HepG2 (cell line): Measurements from ENCODE around the gene TAC3. TPM values are rescaled to one million over a fixed set of nuclear protein-coding genes. Genes with fewer than 3 reads are reported as not detected.

ENCODE experiments used
- ATAC-seq: fragments of 200-7000 bp; cut with Tn5 transposase; 3 replicates; pipeline ENCODE4 v1.9.1; 2020; ENCODE audit warnings: mild to moderate bottlenecking, moderate library complexity
- BruUV-seq: library from RNA; stranded (reverse); fragments of 400-500 nt; replicated peaks from 2 replicates; lab custom pipeline; 2021; lab: Mats Ljungman, UMichigan
- CTCF ChIA-PET: fragments of 300-600 bp; formaldehyde crosslinking; extraction: SDS; loops from one replicate; lab custom pipeline; 2021; ENCODE audit warnings: low total read pairs, inconsistent platforms, low intra/inter-chr PET ratio; lab: Yijun Ruan, JAX
- POLR2A ChIA-PET: fragments of 350-600 bp; sonication (Branson Sonifier 250); formaldehyde crosslinking; loops from one replicate; lab custom pipeline; 2020; ENCODE audit warnings: antibody characterized with exemption, inconsistent platforms; lab: Yijun Ruan, JAX
- DNase-seq: peaks from one replicate; pipeline ENCODE4 v3.0.0-alpha.2; 2015; ENCODE audit warnings: low spot score
- FAIRE-seq: peaks from 3 replicates; lab custom pipeline; 2011; peaks lifted over from hg19 to GRCh38; lab: Jason Lieb, UNC
- H2AFZ ChIP-seq: one replicate; pipeline ENCODE4 v1.6.1; 2011; ENCODE audit warnings: low read length, inconsistent platforms
- H3K27ac ChIP-seq: fragments of 300-600 bp; 3 replicates; pipeline ENCODE4 v1.8.0; 2011; ENCODE audit warnings: mixed run types, mild to moderate bottlenecking, mixed read lengths, low read length, inconsistent platforms; ENCODE audit not compliant: insufficient read depth; ENCODE audit errors: extremely low read length
- H3K27me3 ChIP-seq, 2 experiments: fragments of 200-600 bp in 1 of 2; 2 replicates in 1 of 2; 3 replicates in 1 of 2; pipeline versions ENCODE4 v1.6.0 to v1.8.0; 2011; ENCODE audit warnings: low read length in 2 of 2, mild to moderate bottlenecking in 2 of 2, moderate library complexity in 2 of 2, inconsistent platforms in 1 of 2; ENCODE audit not compliant: insufficient read depth in 2 of 2, control insufficient read depth in 1 of 2
- H3K36me3 ChIP-seq, 2 experiments: fragments of 200-600 bp in 1 of 2; replicated peaks in 1 of 2; 2 replicates in 1 of 2; 3 replicates in 1 of 2; pipeline versions ENCODE4 v1.5.1 to v1.8.0; 2011; ENCODE audit warnings: low read length in 2 of 2, inconsistent platforms in 1 of 2; ENCODE audit not compliant: insufficient read depth in 2 of 2, control insufficient read depth in 1 of 2
- H3K4me1 ChIP-seq: 2 replicates; pipeline ENCODE4 v1.5.1; 2012; ENCODE audit warnings: low read length, inconsistent platforms; ENCODE audit not compliant: insufficient read depth
- H3K4me2 ChIP-seq: 2 replicates; pipeline ENCODE4 v1.6.0; 2011; ENCODE audit warnings: low read depth, low read length, inconsistent platforms
- H3K4me3 ChIP-seq, 3 experiments: fragments of 200-600 bp in 1 of 3; sonication (generic), shearing (Covaris generic) in 1 of 3; replicated peaks in 1 of 3; 2 replicates each; pipeline ENCODE4 v1.5.1; 2011 to 2016; ENCODE audit warnings: low read length in 3 of 3, inconsistent platforms in 2 of 3, low read depth in 2 of 3, mild to moderate bottlenecking in 2 of 3, control low read depth in 1 of 3, mixed read lengths in 1 of 3; ENCODE audit not compliant: insufficient read depth in 1 of 3
- H3K79me2 ChIP-seq: one replicate; pipeline ENCODE4 v1.6.1; 2011; ENCODE audit warnings: low read length, inconsistent platforms; ENCODE audit not compliant: insufficient read depth
- H3K9ac ChIP-seq: 2 replicates; pipeline ENCODE4 v1.6.0; 2011; ENCODE audit warnings: mild to moderate bottlenecking, low read depth, low read length, inconsistent platforms; ENCODE audit not compliant: insufficient read depth
- H3K9me3 ChIP-seq: 2 replicates; pipeline ENCODE4 v1.5.1; 2012; ENCODE audit warnings: mild to moderate bottlenecking, low read length
- H4K20me1 ChIP-seq: 2 replicates; pipeline ENCODE4 v1.6.0; 2011; ENCODE audit warnings: inconsistent platforms, mild to moderate bottlenecking, low read length, moderate library complexity; ENCODE audit not compliant: insufficient read depth
- HDAC1 ChIP-seq: sonication (generic); formaldehyde crosslinking; IDR thresholded peaks from 2 replicates; pipeline ENCODE4 v1.5.1; 2020; ENCODE audit warnings: mild to moderate bottlenecking, missing genetic modification reagents
- KLF6 ChIP-seq: IDR thresholded peaks from 2 replicates; pipeline ENCODE4 v1.8.0; 2016; ENCODE audit warnings: missing biosample characterization, missing genetic modification reagents
- MEIS2 ChIP-seq: sonication (generic); formaldehyde crosslinking; IDR thresholded peaks from 2 replicates; pipeline ENCODE4 v1.9.0; 2021; ENCODE audit warnings: mild to moderate bottlenecking, missing genetic modification reagents
- NKX3-1 ChIP-seq: sonication (generic); formaldehyde crosslinking; IDR thresholded peaks from 2 replicates; pipeline ENCODE4 v1.5.0; 2020; ENCODE audit warnings: missing genetic modification reagents
- NR1H2 ChIP-seq: sonication (generic); formaldehyde crosslinking; IDR thresholded peaks from 2 replicates; pipeline ENCODE4 v1.8.1; 2022; ENCODE audit warnings: low read depth, missing genetic modification reagents, borderline replicate concordance
- ZNF124 ChIP-seq: sonication (generic); formaldehyde crosslinking; IDR thresholded peaks from 2 replicates; pipeline ENCODE4 v1.4.0; 2020; ENCODE audit warnings: missing genetic modification reagents
- ZNF354B ChIP-seq: sonication (generic); formaldehyde crosslinking; IDR thresholded peaks from 2 replicates; pipeline ENCODE4 v1.8.0; 2022; ENCODE audit warnings: mild to moderate bottlenecking, missing genetic modification reagents
- ZNF382 ChIP-seq: sonication (generic); formaldehyde crosslinking; IDR thresholded peaks from 2 replicates; pipeline ENCODE4 v1.5.0; 2020; ENCODE audit warnings: missing genetic modification reagents, mild to moderate bottlenecking, borderline replicate concordance
- ZNF496 ChIP-seq: sonication (generic); formaldehyde crosslinking; IDR thresholded peaks from 2 replicates; pipeline ENCODE4 v1.8.1; 2023; ENCODE audit warnings: mild to moderate bottlenecking, moderate library complexity, missing genetic modification reagents; ENCODE audit not compliant: insufficient replicate concordance
- in situ Hi-C: cut with HindIII; loops from 2 replicates; pipeline ENCODE4 v1.10.0; 2017; ENCODE audit warnings: low pct_unique_long_range_greater_than_20kb; ENCODE audit not compliant: extremely low pct_ligation_motif_present
- intact Hi-C: fragments of 100-400 bp; cut with micrococcal nuclease; formaldehyde crosslinking; loops from one replicate; pipeline ENCODE4 v1.10.0; 2022; ENCODE audit not compliant: unreplicated experiment
- polyA plus RNA-seq, 8 experiments: library from polyadenylated mRNA; depleted of rRNA in 3 of 8; stranded (reverse) in 7 of 8; unstranded in 1 of 8; fragments of >200 nt; fragmentation: Illumina TruSeq in 4 of 8; extraction: Trizol in 4 of 8; gene quantifications; 2 replicates each; pipeline versions ENCODE4 v1.2.1 to v1.2.3, GENCODE V29; 2011 to 2016; ENCODE audit warnings: low read depth in 4 of 8, missing spikeins in 1 of 8, mixed read lengths in 1 of 8; ENCODE audit not compliant: insufficient read depth in 1 of 8
- total RNA-seq, 5 experiments: library from RNA; depleted of rRNA; stranded (reverse); fragments of >200 nt; fragmentation: Illumina TruSeq; extraction: Trizol; gene quantifications; 2 replicates each; pipeline ENCODE4 v1.2.3, GENCODE V29; 2016; ENCODE audit warnings: low read depth in 1 of 5
- TF ChIP-seq, protein P1 (sequence below): sonication (generic); formaldehyde crosslinking; IDR thresholded peaks from 2 replicates; pipeline ENCODE4 v1.8.1; 2023; ENCODE audit warnings: mild to moderate bottlenecking, missing genetic modification reagents
- TF ChIP-seq, protein P2 (sequence below): sonication (generic); formaldehyde crosslinking; conservative IDR thresholded peaks from 2 replicates; pipeline ENCODE4 v1.8.0; 2022; ENCODE audit warnings: missing genetic modification reagents
- TF ChIP-seq, protein P3 (sequence below): sonication (generic); formaldehyde crosslinking; IDR thresholded peaks from 2 replicates; pipeline ENCODE4 v1.4.0; 2020; ENCODE audit warnings: mild to moderate bottlenecking, missing genetic modification reagents

TAC3 gene
- total and polyA plus RNA-seq, 2 of the 13 experiments (the other 11 are each of a cell fraction or from before 2014, with no cell fraction given): 0.13 to 0.15 TPM

DNA sequence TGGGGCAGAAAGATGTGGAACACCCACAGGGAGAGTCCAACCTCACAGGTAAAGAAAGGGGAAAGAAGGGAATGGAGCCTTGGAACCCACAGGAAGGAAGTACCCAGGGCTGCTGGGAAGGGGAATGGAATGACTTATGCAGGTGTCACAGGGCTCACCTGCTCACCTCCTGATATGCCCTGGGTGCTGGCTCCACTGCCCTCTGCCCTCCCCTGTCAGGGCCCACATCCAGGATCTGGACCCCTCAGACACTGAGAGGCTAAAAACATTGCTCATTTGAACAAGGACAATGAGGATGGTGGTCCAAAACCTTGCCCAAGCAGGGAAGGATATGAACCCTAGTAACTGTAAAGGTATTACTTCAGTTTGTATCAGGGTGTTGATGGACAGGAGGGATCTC is 29.3 kb downstream of the TAC3 start:
- ATAC-seq: no peak
- no peaks in the 10 kb centered on the region for H4K20me1 ChIP-seq
- no peak overlapping the region for H3K4me3 ChIP-seq
- FAIRE-seq: no peak
- H3K27me3 ChIP-seq: no peaks in the 10 kb centered on the region; a peak in 1 of 5 replicates
- DNase-seq: no peak
- no TSS peak for BruUV-seq
- intact Hi-C loops (loop anchor here (1.0 to 5.0 kb wide), 3 partner anchors 40 to 225 kb away; partner anchors contain the start of gene HSD17B6), in situ Hi-C loops (loop anchor here (5.0 kb wide), 3 partner anchors 40 to 230 kb away; no protein-coding TSS in a partner anchor)
- H3K4me2 ChIP-seq: no peak overlapping the region
- H3K27ac ChIP-seq: no peak overlapping the region
- H3K79me2 ChIP-seq: no peaks in the 10 kb centered on the region
- no peak overlapping the region for H3K9ac ChIP-seq
- H3K9me3 ChIP-seq: no peaks in the 10 kb centered on the region
- H3K36me3 ChIP-seq: no peaks in the 10 kb centered on the region
- CTCF ChIA-PET: interaction anchor here (0.9 to 3.5 kb wide), 5 partner anchors 14 to 230 kb away, joined by 3 to 37 read pairs (median 5); partner anchors contain the start of gene HSD17B6
- POLR2A ChIA-PET: no interaction called here
- peaks cover 10% of the 10 kb centered on the region; the same call in 1 of the 2 replicates for H3K4me1 ChIP-seq
- no peak overlapping the region for H2AFZ ChIP-seq
- TF ChIP-seq ZNF354B (CRISPR knock-in tag) (no peak), ZNF496 (CRISPR knock-in tag) (no peak), ZNF382 (CRISPR knock-in tag) (no peak), KLF6 (CRISPR knock-in tag) (no peak), NR1H2 (CRISPR knock-in tag) (no peak), ZNF124 (CRISPR knock-in tag) (no peak), NKX3-1 (CRISPR knock-in tag) (no peak), HDAC1 (CRISPR knock-in tag) (no peak), MEIS2 (no peak)
- TF ChIP-seq, protein P1, sequence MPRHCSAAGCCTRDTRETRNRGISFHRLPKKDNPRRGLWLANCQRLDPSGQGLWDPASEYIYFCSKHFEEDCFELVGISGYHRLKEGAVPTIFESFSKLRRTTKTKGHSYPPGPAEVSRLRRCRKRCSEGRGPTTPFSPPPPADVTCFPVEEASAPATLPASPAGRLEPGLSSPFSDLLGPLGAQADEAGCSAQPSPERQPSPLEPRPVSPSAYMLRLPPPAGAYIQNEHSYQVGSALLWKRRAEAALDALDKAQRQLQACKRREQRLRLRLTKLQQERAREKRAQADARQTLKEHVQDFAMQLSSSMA (CRISPR knock-in tag): no peak
- TF ChIP-seq, protein P2, sequence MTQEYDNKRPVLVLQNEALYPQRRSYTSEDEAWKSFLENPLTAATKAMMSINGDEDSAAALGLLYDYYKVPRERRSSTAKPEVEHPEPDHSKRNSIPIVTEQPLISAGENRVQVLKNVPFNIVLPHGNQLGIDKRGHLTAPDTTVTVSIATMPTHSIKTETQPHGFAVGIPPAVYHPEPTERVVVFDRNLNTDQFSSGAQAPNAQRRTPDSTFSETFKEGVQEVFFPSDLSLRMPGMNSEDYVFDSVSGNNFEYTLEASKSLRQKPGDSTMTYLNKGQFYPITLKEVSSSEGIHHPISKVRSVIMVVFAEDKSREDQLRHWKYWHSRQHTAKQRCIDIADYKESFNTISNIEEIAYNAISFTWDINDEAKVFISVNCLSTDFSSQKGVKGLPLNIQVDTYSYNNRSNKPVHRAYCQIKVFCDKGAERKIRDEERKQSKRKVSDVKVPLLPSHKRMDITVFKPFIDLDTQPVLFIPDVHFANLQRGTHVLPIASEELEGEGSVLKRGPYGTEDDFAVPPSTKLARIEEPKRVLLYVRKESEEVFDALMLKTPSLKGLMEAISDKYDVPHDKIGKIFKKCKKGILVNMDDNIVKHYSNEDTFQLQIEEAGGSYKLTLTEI (CRISPR knock-in tag): no peak
- TF ChIP-seq, protein P3, sequence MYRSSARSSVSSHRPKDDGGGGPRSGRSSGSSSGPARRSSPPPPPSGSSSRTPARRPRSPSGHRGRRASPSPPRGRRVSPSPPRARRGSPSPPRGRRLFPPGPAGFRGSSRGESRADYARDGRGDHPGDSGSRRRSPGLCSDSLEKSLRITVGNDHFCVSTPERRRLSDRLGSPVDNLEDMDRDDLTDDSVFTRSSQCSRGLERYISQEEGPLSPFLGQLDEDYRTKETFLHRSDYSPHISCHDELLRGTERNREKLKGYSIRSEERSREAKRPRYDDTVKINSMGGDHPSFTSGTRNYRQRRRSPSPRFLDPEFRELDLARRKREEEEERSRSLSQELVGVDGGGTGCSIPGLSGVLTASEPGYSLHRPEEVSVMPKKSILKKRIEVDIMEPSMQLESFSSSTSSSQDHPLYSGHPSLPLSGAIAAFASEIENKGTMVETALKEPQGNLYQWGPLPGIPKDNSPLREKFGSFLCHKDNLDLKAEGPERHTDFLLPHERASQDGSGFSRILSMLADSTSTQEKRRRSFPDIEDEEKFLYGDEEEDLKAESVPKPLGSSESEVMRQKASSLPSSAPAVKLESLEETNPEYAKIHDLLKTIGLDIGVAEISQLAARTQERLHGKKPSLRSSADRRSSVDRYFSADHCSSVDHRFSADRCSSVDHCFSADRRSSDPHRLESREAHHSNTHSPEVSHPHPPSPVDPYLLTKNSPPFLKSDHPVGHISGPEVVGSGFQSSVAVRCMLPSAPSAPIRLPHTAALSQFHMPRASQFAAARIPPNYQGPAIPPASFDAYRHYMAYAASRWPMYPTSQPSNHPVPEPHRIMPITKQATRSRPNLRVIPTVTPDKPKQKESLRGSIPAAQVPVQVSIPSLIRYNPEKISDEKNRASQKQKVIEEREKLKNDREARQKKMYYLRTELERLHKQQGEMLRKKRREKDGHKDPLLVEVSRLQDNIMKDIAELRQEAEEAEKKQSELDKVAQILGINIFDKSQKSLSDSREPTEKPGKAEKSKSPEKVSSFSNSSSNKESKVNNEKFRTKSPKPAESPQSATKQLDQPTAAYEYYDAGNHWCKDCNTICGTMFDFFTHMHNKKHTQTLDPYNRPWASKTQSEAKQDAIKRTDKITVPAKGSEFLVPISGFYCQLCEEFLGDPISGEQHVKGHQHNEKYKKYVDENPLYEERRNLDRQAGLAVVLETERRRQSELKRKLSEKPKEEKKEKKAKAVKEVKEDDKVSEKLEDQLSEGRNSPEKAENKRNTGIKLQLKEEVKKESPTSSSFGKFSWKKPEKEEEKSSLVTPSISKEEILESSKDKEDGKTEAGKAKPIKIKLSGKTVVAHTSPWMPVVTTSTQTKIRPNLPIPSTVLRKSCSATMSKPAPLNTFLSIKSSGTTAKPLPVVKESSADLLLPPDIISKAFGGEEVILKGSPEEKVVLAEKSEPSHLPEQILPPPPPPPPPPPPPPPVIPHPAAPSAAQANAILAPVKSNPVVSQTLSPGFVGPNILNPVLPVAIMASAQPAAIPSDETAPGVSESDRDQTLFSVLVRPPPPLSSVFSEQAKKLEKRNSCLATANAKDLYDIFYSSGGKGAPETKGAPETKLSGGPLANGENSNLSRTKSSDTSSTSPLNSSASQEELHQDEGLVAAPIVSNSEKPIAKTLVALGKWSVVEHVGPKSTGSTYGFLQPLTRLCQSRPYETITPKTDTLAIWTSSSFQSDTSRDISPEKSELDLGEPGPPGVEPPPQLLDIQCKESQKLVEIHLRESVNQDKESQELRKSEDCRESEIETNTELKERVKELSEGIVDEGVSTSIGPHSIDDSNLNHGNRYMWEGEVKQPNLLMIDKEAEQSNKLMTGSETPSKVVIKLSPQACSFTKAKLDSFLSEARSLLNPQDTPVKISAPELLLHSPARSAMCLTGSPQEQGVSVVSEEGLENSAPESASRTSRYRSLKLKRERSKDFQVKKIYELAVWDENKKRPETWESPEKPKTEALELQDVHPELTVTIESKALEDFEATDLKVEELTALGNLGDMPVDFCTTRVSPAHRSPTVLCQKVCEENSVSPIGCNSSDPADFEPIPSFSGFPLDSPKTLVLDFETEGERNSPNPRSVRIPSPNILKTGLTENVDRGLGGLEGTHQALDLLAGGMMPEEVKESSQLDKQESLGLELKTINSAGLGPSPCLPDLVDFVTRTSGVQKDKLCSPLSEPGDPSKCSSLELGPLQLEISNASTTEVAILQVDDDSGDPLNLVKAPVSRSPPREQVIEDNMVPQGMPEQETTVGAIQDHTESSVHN: no peak
